GM21423 (cell line): ENCODE measurements around the gene CCDC57.

Experiments used
- ATAC-seq: cut with Tn5 transposase; IDR thresholded peaks from one replicate; pipeline ENCODE4 v1.9.1; 2021; ENCODE audit warnings: mild to moderate bottlenecking, moderate library complexity; ENCODE audit not compliant: unreplicated experiment

The CCDC57 gene

DNA sequence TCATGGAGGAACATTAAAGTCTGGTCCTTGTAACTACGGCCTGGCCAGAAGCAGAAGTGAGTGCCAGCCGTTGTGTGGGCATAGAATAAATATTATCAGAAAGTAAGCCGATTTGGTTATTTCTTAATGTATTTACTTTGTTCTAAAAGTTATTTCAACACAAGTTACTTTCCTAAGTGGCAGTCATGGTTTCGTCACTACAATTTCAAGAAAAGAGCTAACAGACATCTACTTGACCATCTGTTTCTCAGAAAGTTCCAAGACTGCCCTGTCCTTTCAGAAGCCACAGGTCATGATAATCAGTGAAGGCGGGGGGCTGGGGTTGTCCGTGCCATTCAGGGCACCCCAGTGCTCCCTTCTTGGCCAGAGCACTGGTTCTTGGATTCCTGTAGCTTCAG is 99.7 kb downstream of the CCDC57 start:
- ATAC-seq: no peak

DNA sequence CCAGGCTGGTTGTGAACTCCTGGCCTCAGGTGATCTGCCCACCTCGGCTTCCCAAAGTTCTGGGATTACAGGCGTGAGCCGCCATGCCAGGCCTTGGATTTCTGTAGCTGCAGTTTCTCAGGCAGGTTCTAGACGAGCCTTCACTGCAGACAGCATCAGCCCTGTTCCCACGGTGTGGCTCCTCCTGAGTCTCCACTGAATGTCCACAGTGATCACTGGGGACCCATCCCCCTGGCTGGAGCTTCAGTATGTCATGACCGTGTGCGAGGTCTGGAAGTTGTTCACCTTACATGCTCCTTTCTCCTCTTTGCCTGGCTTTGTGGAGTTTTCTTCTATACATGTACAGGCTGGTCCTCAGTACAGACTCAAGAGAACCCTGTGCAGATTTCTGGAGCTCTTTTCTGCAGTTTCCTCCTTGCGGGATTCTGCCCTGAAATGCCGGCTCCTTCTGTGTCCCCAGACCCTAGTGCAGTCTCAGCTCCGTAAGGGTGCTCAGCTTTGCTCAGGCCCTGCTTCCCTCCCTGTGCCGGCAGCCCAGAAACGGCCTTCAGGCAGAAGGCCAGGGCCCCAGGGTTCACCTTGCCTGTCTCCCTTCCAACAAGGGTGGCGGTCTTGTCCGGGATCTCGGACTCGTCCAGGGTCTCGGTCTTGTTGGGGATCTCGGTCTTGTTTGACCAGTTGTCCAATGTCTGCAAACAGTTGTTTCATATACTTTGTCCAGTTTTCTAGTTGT is 100.3 kb downstream of the CCDC57 start:
- ATAC-seq: no peak

DNA sequence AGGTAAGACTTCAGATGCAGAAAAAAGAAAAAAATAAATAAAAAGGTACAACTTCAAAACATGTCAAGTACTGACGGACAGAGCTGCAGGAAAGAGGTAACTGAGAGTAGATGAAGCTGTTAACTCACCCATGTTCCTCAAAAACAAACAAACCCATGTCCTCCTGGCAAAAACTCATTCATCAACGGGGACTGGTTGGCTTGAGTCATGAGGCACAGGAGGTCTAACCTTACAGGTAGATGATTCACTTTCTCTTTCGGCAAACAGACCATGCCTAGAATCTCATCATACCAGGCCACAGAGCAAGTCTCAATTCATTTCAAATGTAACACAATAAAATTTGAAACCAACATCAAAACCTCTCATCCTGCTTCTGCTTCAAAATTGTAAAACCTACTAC is 102.3 kb downstream of the CCDC57 start:
- no peak for ATAC-seq

DNA sequence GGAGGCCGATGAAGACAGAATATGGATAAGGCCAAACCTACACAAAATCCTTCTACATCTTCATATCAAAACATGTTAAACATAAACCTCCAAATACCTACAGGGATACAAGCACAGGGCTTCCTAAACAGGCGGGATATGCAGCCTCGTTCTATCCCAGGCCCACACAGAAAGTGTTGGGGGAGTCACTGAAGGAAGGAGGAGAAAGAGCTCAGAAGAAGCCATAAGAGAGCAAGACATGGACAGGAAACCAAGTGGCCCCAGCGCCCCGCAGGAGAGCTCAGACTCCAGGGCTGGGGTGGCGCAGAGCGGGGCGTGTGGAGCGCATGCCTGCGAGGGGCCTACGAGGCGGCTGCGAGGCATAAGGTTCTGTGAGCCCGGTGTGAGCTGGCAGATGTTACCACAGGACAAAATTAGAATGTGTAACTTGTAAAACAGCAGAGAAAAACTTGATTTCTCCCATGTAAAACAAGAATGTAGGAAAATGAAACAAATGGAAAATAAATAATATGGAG is 103.6 kb downstream of the CCDC57 start:
- no peak for ATAC-seq

DNA sequence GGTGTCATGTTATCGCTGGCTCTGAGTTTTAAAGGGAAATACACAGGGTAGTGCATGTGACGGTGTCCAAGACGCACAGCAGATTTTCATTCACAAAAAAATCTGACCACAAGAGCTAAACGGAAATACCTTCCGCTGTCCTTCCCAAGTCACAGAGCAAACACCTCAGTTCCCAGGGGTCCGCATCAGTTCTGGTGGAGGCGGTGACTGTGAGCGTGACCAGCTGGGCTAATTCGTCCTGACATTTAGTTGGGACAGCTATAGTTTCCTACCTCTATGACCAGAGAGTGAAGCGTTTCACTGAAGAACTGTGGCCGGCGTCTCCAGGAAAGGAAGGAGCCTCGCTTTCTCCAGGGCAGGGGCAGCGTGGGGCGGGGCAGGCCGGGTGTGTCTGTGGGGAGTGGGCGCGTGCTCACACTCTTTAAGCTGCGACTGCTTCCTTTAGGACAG is 104.1 kb downstream of the CCDC57 start:
- no peak for ATAC-seq

DNA sequence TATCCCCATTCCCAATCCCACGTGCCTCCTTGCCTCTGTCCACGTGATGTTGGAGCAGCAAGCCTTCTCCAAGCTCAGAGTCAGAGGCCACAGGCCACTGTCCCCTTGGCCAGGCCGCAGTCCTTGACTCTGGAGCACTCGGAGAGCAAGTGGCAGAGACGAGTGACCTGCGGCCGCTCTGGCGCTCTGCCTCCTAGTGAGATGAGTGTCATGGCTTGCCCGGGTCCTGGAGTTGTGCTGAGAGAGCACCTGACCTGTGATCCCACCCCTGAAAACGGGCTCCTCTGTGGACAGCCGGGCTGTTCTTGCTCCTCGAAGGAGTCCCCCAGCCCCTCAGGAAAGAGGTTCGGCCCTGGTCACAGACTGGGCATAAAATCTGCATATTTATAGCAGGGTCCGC is 104.6 kb downstream of the CCDC57 start:
- ATAC-seq: no peak

DNA sequence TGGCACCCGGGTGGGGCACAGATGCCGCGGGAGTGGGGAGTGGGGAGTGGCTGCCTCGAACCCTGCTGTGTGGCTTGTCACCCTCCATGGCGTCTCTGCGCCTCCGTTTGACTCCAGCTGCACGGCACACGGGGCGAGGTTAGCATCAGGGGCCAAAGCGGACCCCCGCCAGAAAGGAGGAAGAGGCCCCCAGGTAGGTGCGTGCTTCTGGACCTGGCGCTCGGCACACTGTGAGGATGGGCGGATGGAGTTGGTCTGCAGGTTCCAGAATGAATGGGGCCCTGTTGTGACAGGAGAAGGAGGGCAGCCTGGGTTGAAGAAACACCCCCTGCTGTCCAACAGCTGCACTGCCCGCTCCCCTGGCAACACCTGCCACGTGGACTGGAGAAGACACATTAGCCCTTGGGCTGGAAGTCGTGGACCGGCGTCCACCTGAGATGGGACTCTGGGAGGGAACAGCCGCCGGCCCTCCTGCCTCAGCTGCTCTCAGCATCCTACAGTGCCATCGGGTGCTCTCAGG is 105.2 kb downstream of the CCDC57 start:
- ATAC-seq: no peak

DNA sequence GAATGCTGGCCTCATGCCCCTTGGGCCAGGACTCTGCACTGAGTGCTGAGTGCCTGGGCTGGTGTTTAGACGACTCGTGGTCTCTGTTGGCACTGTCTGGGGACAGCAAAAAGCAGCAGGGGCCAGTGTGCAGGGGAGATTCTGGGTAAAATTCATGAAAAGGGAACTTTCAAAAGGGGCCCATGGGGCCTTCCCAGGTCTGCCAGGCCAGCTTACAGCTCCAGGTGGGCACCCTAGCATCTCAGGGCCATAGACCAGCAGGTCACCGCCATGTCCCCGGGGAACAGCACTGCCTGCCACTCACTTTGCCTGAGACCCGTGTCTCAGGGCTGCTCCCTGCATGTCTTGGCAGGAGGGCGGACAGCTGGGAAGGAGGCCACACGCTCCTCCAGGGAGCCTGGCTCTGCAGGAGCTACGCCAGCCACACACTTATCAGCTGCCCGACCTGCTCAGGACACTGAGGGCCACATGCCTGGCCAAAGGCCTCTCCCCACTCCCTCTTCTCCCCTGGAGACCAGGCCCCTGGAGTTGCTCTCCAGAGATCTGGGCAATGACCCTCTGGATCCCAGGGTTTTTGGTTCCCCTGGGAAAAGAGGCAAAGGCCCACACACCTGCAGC is 105.8 kb downstream of the CCDC57 start:
- ATAC-seq: peak; percentile 7

DNA sequence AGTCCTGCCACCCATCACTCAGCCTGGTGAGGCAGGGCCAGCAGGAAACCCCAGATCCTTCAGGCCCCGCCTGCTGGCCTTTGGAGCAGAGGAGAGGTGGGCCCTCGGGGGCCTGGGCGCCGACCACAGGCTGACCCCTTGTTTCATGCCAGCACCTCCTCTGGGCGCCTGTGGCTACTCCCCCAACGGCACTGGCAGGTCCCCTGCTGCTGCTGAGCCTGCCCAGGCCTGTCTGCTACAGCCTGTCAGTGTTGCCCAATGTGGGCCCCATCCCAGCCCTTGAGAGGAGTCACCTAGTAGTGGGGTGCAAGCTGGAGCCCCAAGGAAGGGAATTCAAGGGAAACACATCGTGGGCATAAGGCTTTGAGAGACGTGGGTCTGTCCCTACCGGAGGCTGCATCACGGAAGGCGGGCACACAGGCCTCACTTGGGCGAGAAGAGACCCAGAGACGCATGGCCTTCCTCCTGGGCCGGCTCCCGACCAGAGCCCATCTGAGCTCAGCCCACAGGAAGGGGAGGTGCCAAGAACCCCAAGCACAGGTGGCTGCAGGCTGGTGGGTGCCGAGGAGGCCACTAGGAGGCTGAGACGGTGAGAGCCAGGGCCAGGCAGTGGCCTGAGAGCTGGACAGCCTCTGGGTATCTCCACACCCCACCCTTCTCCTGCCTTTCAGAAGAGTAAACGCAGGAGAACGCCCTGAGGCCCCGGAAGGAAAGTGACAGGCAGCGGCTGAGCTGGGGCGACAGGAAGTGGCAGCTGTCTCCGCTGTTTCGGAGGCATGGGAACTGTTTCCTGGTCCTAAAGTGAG is 106.6 kb downstream of the CCDC57 start:
- ATAC-seq: peak; percentile 78

DNA sequence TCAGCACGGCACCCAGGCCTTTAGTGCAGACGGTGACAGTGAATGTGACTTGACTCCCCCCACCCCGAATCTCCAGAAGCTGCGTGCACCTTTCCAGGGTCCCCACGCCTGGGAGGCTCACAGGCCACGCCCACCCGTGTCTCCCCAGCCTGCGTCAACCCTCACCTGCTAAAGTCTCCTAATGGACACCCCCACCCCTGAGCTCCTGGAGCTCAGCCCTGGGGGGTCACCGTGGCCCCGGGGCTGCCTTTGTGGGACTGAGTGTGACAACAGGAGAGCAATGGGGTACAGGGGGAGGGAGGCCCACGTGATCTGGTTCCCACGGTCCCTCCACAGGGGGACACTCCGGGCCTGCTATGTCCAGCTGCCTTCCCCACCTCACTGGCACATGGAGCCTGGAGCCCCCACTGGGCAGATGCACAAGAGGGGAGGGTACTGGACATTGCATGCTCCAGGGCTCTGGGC is 107.2 kb downstream of the CCDC57 start:
- ATAC-seq: no peak

DNA sequence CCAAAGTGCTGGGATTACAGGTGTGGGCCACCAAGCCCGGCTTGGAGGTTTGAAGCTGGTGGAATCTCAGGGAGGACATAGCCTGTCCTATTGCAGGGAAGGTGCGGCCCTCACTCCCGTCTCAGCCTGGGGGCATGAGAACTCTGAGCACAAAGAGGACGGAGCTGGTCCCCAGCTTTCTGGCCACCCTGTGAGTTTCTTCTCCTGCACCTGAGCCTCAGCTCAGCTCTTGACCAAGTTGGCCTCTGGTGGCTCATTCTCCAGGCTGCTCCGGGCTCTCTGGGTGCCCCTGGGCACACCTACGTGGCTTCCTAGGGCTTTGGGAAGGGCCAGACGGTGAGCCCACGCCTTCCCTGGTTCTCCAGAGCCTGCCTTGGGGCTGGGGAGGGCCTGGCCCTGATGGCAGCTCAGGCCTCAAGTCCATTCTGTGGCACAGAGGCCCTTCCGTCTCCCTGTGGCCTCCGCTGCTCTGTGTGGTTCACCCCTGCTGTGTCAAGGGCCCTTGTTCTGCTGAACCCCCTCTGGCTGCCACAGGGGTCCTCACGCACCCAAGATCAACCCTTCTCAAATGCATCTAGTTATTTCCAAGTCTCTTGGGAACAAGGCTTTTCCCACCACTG is 107.7 kb downstream of the CCDC57 start:
- ATAC-seq: no peak

DNA sequence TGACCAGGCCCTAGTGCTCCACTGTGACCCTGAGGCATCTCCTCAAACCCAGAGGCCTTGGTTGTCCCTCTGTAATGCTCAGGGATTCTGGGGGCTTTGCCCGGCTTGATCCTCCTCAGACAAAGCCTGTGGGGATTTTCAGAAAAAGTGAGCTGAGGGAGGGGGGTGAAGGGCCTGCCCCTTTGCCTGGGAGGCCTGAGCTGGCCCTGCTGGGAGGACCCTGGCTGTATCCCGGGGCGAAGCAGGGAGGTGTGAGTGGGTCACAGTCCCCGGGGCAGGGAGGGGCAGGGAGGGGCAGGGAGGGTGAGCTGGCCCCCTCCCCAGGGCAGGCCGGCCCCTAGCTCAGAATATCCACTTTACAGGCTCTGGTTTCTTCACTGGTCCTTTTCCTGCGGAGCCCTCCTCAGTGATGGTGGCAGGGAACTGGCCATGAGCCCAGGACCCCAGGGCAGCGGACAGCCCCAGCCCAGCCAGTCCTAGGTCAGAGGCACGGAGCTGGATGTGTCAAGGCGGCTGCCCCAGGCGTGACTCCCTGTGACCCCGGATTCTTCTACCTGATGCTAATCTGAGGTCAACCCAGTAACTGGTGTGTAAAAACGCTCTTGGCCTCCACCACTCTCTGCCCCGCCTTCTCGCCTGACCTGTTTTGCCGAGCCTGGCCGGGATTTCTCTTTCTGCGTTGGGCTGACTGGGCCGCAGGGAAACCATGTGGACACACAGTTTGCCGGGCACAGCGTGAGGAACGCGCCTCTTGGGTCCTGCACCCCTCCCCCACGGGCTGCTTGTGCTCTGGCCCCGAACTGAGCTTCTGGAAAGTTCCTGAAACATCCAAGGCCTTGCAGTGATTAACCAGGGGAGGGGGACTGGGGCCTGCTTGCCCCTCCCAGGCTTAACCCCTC is 108.8 kb downstream of the CCDC57 start:
- ATAC-seq: no peak

DNA sequence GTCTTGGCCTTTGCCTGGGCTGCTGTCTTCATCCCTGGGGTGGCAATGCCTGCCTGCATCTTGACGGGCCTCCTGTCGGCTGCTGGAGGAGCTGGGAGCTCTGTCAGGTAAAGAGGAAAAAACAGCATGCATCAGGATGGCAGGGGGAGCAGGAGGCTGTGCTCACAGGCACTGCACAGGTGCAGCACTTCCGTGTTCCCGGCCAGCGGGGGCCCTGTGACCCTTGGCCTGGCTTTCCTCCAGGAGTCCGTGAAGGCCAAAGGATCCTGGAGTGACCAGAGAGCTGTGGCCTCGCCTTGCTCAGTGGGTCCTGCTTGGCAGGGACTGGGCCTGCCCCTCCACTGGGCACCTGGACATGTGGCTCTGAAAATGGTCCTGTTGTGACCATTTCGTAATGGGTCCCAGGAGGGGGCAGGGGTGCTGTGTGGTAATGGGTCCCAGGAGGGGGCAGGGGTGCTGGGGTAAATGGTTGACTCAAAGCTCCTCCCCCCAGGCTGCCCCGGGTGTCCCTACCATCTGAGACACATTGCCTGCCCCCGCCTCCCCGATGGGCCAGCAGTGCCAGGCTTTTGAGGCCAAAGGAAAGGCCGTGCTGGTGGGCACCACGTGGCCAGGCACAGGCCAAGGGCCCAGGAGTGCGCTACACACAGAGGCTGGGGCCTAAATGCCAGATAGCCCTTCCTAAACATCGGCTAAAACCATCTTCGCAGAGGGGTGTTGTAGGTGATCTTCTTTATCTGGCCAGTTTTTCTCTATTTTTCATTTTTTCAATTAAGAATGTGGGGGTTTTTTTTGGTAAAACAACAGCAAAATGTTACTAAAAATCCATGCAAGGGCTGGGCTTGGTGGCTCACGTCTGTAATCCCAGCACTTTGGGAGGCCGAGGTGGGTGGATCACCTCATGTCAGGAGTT is 110.6 kb downstream of the CCDC57 start:
- no peak for ATAC-seq

DNA sequence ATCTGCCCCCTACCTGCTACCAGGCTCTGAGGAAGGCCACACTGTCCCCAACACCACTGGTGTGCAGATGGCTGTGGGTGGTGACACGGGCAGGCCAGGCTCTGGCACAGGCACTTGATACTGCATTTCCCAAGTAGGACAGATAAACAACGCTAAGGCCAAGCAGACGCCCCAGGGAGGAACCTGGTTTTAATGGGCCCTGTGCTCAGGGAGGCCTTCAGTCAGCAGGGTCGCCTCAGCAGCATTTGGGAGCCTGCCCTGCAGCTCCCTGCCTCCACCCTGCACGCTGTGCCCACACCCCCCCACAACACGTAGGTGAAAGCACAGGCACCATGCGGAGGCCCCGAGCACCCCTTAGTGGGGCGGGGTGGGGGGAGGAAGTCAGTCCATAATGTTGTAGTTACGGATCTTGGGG is 111.3 kb downstream of the CCDC57 start:
- no peak for ATAC-seq

DNA sequence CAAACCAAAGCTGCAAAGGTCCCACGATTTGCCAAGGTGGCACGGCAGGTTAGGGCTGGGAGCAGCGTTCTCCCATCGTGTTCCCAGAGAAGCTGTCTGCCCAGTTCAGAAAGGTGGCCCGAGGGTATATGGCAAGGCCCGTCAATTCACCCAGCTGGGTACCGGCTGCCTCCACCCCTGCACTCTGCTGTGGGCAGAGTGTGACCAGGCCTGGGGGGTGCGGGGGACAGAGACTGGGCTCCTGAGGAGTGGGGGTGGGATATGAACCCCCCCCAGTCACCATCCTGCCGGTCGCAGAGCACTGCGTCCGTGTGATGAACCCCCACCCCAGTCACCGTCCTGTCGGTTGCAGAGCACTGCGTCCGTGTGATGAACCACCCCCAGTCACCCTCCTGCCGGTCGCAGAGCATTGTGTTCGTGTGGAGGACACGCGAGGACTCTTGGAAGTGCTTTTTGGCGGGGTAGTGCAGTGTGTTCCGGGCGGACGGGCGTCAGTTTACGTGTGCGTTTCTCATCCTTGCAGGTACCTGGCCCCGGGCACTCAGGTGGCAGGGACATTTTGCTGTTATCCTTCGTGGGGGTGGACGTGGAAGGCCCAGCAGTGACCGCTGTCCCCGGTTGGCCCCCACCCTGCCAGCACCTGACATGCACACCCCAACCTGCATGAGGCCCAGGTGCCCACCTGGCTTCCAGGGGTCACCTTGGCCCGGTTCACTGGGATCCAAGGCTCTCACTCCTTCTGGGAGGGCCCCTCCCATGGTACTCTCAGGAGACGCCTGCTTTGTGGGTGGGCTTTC is 111.9 kb downstream of the CCDC57 start:
- ATAC-seq: no peak

DNA sequence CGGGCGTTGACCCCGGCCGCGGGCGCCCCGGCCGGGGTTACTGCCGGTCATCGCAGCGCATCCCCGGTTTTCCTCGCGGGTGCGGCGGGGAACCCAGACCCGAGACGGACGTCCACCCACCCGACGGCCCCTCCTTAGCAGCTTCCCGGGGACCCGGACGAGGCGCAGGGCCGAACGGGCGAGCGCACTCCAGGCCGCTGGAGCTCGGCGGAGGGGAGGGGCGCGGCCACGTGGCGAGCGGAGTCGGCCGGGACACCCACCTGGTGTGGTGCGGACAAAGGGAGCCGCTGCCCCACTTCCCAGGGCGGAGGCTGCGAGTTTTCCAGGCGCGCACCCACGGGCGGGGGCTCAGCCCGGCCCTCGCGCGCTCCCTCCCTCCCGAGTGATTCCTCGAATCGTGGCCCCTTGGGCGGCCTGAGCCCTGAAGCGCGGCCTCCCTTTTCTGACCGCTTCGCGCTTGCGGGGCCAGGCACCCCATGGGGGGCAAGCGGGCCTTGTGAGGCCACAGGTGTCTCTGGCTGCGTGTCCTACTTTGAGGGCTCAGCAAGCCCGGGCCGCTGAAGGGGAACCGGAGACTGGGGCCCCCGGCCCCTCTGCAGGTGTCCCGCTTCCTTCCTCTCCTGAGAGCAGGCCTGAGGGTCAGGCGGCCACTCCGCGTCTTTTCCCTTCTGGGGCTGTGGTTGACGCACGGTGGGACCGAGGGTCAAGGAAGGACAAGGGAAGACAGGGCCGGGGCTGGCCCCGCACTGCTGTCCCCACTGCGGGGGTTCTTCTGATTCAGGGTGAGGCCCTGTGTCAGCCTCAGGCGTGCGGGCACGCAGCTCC is 113.5 kb downstream of the CCDC57 start:
- peak; percentile 6 for ATAC-seq
